ENCODE data around the gene EIF4B.
A peak's percentile ranks its signal among the peaks of the same experiment; 100 is the strongest.
"Not testable (repeated sequence)": the region's sequence is repeated elsewhere in the genome, so short reads cannot be mapped to it uniquely, and the experiment has no call there.

The EIF4B gene

GRCh38 chr12:52993558-52993869 is 12.7 kb upstream of the EIF4B start:
- DNase-seq = no peak

- no peak for DNase-seq
Measured at GRCh38 chr12:53004178-53004577, 2.1 kb upstream of the EIF4B start.

- no peak for DNase-seq
Measured at GRCh38 chr12:53004582-53004981, 1.7 kb upstream of the EIF4B start.

GRCh38 chr12:53005215-53005985 is 856 bp upstream of the EIF4B start:
- DNase-seq = no peak

GRCh38 chr12:53006810-53007309 is 604 bp downstream of the EIF4B start:
- DNase-seq = peak; percentile 69

GRCh38 chr12:53007343-53007742 is 1.1 kb downstream of the EIF4B start:
- no peak for DNase-seq

- DNase-seq = not testable (repeated sequence)
Measured at GRCh38 chr12:53008760-53009159, 2.5 kb downstream of the EIF4B start.

- no peak for DNase-seq
Measured at GRCh38 chr12:53010955-53011354, 4.7 kb downstream of the EIF4B start.

GRCh38 chr12:53011889-53012288 is 5.6 kb downstream of the EIF4B start:
- no peak for DNase-seq

- no peak for DNase-seq
Measured at GRCh38 chr12:53012928-53013327, 6.7 kb downstream of the EIF4B start.

- DNase-seq = no peak
Measured at GRCh38 chr12:53014709-53015108, 8.5 kb downstream of the EIF4B start.

GRCh38 chr12:53025250-53025649 is 19.0 kb downstream of the EIF4B start:
- DNase-seq = no peak

- not testable (repeated sequence) for DNase-seq
Measured at GRCh38 chr12:53027014-53027413, 20.8 kb downstream of the EIF4B start.

- DNase-seq = no peak
Measured at GRCh38 chr12:53031616-53032015, 25.4 kb downstream of the EIF4B start.

GRCh38 chr12:53033832-53034231 is 27.6 kb downstream of the EIF4B start:
- not testable (repeated sequence) for DNase-seq

- DNase-seq = no peak
Measured at GRCh38 chr12:53034459-53034858, 28.2 kb downstream of the EIF4B start.

- DNase-seq = no peak
Measured at GRCh38 chr12:53036802-53037201, 30.5 kb downstream of the EIF4B start.

- DNase-seq = no peak
Measured at GRCh38 chr12:53039851-53040250, 33.6 kb downstream of the EIF4B start.

- DNase-seq = no peak
Measured at GRCh38 chr12:53042607-53043454, 36.6 kb downstream of the EIF4B start.

- no peak for DNase-seq
Measured at GRCh38 chr12:53044052-53044581, 37.9 kb downstream of the EIF4B start.

- DNase-seq = no peak
Measured at GRCh38 chr12:53044896-53045695, 38.8 kb downstream of the EIF4B start.

GRCh38 chr12:53045696-53046045 is 39.4 kb downstream of the EIF4B start:
- no peak for DNase-seq

GRCh38 chr12:53046655-53047220 is 40.5 kb downstream of the EIF4B start:
- peak; percentile 53 for DNase-seq
